ENCODE results near the gene MYO3B. TPM values are rescaled to one million over a fixed set of nuclear protein-coding genes. Genes with fewer than 3 reads are reported as not detected.
"Not testable (repeated sequence)": the region's sequence is repeated elsewhere in the genome, so short reads cannot be mapped to it uniquely, and the experiment has no call there.

Gene MYO3B
- total and polyA plus RNA-seq, 7 donors = 0.34 TPM; not detected in 6

DNA sequence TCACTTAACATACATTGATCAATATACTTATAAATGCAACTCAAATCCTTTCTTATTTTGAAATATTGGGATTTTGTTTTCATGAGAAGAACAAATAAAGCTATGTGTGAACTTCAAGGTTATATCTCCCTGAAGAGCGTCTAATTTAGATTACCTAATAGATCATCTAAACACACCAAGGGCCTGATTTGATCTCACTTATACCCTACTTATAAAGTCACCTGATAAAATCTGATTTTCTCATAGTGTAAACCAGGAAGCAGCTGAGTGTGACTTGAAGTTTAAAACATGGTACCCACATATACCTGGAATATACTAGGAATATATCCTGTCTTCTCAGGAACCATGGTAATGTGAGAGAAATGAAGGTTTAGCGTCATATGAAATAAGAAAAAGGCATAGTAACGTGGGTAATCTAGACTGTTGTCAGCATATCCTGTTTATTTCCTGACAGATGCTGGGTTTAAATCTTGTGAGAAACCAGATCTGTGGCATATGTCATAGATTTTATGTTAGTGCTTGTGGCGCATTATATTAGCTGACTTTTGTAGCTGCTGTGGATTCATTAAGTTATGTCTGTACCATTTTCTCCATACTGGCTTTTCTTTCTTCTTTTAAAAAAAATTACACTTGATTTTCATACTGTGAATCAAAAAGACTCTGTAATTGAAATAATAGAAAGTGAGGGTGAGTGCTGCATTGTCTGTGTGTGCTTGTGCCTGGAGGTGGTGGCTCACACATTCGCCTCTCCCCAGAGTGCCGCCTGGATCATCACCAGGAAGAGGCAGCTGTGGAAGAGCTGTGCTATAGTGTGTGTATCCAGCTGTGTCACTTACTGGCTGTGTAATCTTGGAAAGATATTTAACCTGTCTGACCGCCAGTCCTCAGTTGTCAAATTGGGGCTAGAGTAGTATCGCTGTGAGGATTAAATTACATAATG is 164.0 kb downstream of the MYO3B start:
- H3K27ac ChIP-seq = no peak overlapping the region
- intact Hi-C loops (cut with DNase I) = no loop called here
- WGBS, 2 donors = 67 to 74% methylated on average over 8 of the region's 8 CpGs
- DNase-seq = no peak
- H3K4me1 ChIP-seq = no peaks in the 10 kb centered on the region
- no peaks in the 10 kb centered on the region for H3K27me3 ChIP-seq
- H3K9me3 ChIP-seq = no peaks in the 10 kb centered on the region
- H3K4me3 ChIP-seq = no peak overlapping the region
- TF ChIP-seq, protein P1, sequence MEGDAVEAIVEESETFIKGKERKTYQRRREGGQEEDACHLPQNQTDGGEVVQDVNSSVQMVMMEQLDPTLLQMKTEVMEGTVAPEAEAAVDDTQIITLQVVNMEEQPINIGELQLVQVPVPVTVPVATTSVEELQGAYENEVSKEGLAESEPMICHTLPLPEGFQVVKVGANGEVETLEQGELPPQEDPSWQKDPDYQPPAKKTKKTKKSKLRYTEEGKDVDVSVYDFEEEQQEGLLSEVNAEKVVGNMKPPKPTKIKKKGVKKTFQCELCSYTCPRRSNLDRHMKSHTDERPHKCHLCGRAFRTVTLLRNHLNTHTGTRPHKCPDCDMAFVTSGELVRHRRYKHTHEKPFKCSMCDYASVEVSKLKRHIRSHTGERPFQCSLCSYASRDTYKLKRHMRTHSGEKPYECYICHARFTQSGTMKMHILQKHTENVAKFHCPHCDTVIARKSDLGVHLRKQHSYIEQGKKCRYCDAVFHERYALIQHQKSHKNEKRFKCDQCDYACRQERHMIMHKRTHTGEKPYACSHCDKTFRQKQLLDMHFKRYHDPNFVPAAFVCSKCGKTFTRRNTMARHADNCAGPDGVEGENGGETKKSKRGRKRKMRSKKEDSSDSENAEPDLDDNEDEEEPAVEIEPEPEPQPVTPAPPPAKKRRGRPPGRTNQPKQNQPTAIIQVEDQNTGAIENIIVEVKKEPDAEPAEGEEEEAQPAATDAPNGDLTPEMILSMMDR (IDR thresholded peaks at IDR 0.05) = no peak
- TF ChIP-seq POLR2A (IDR thresholded peaks at IDR 0.05) (no peak), POLR2AphosphoS5 (IDR thresholded peaks at IDR 0.05) (no peak), EP300 (IDR thresholded peaks at IDR 0.05) (no peak)
- H3K36me3 ChIP-seq = no peaks in the 10 kb centered on the region

DNA sequence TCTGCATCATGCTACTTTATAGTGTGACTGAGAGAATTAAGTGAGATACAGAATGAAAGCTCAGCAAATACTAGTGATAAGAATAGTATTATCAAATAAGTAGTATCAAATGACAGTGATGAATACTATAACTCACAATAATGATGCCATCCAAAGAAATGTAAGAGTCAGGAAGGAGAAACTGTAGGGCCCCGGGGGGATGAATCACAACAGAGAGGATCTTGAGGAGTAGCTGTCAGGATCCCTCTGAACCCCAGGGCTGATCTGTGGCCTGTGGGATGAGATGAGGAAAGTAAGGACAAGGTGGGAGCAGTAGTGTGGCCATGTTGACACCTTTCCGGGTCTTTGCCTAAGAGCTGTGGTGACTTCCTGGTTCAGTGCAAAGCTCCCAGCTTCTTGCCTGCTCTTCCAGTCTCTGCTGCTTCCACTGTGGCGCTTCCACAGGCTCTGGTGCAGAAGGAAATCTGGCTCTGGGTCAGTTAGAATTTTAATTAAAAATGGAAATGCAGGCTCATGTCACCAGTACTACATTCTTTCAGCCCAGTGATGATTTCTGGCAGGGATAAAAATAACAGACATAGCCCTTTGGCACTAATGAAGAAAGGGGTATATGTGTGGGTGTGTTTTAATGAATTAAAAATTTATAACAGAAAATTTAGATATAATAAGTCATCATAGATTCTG is 166.9 kb downstream of the MYO3B start:
- DNase-seq = no peak
- no peak for TF ChIP-seq POLR2AphosphoS5 (IDR thresholded peaks at IDR 0.05)
- no peak for TF ChIP-seq POLR2A (IDR thresholded peaks at IDR 0.05)
- TF ChIP-seq, protein P1 (IDR thresholded peaks at IDR 0.05) = no peak
- no peak for TF ChIP-seq EP300 (IDR thresholded peaks at IDR 0.05)
- H3K27ac ChIP-seq = no peak overlapping the region
- no peaks in the 10 kb centered on the region for H3K27me3 ChIP-seq
- intact Hi-C loops (cut with DNase I) = no loop called here
- WGBS, 2 donors = 89 to 90% methylated on average over 3 of the region's 3 CpGs
- H3K4me3 ChIP-seq = no peak overlapping the region
- no peaks in the 10 kb centered on the region for H3K9me3 ChIP-seq
- H3K4me1 ChIP-seq = no peaks in the 10 kb centered on the region
- no peaks in the 10 kb centered on the region for H3K36me3 ChIP-seq

DNA sequence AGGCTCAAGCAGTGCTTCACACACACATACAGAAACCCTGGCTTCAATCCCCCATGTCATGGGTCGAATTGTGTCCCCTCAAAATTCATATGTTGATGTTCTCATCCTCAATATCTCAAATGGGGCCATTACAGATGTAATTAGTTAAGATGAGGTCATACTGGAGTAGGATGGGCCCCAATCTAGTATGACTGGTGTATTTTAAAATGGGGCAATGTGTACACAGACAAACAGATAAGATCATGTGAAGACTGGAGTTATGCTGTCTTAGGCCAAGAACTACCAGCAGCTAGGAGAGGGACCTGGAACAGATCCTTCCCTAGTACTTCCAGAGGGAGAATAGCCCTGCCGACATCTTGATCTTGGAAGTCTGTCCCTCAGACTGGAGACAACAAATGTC is 167.7 kb downstream of the MYO3B start:
- H3K27me3 ChIP-seq = no peaks in the 10 kb centered on the region
- H3K4me3 ChIP-seq = no peak overlapping the region
- DNase-seq = no peak
- no peaks in the 10 kb centered on the region for H3K9me3 ChIP-seq
- no peak overlapping the region for H3K27ac ChIP-seq
- H3K36me3 ChIP-seq = no peaks in the 10 kb centered on the region
- intact Hi-C loops (cut with DNase I) = no loop called here
- no peak for TF ChIP-seq POLR2AphosphoS5 (IDR thresholded peaks at IDR 0.05)
- TF ChIP-seq EP300 (IDR thresholded peaks at IDR 0.05) = no peak
- no peak for TF ChIP-seq POLR2A (IDR thresholded peaks at IDR 0.05)
- TF ChIP-seq, protein P1 (IDR thresholded peaks at IDR 0.05) = no peak
- WGBS, 2 donors = 79 to 84% methylated on average over 2 of the region's 2 CpGs
- H3K4me1 ChIP-seq = no peaks in the 10 kb centered on the region

DNA sequence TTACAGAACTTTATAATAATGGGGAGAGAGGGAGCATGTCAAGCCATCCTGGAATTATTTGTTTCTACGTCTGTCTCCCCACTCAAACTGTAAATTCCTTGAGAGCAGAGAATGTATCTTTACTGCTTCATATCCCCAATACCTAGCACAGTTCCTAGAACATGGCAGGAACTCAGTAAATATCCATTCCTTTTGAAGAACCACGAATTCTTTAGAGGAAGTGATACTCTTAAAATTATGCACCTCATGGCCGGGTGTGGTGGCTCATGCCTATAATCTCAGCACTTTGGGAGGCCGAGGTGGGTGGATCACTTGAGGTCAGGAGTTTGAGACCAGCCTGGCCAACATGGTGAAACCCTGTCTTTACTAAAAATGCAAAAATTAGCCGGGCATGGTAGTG is 171.3 kb downstream of the MYO3B start:
- DNase-seq; H3K27ac ChIP-seq; H3K36me3 ChIP-seq; H3K9me3 ChIP-seq; H3K27me3 ChIP-seq; intact Hi-C loops (cut with DNase I); H3K4me3 ChIP-seq; H3K4me1 ChIP-seq: not testable (repeated sequence)
- WGBS, 2 donors = 43 to 65% methylated on average over 5 of the region's 5 CpGs

Measured in sigmoid colon (tissue), 7 donors.